Measurements from ENCODE around the gene APC. TPM values are rescaled to one million over a fixed set of nuclear protein-coding genes. Genes with fewer than 3 reads are reported as not detected.

Gene APC
- total and polyA plus RNA-seq, 2 donors (not counting 3 experiments of a cell fraction or from before 2014, with no cell fraction given), result 11.2 to 39.6 TPM

DNA sequence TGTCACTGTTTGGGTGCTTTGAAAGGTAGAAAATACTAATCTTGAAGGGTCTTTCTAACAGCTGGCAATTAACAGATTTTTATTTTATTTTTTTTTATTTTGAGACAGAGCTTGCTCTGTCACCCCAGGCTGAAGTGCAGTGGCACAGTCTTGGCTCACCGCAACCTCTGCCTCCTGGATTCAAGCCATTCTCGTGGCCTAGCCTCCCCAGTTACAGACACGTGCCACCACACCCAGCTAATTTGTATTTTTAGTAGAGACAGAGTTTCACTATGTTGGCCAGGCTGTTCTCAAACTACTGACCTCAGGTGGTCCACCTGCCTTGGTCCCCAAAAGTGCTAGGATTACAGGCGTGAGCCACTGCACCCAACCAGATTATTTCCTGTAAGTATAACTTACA is 12.8 kb upstream of the APC start:
- FAIRE-seq, result no peak
- no peak for TF ChIP-seq POLR2A (IDR thresholded peaks at IDR 0.05; ENCODE audit: low read depth, low read length)
- no peak for TF ChIP-seq GATA2 (IDR thresholded peaks at IDR 0.05; ENCODE audit: insufficient read depth, insufficient read length, low read depth, low read length)
- TF ChIP-seq FOS (IDR thresholded peaks at IDR 0.05; ENCODE audit: borderline replicate concordance, insufficient read depth, low read length), result no peak
- no peak for TF ChIP-seq MYC (IDR thresholded peaks at IDR 0.05; ENCODE audit: low read depth, low read length)
- TF ChIP-seq, protein P1, sequence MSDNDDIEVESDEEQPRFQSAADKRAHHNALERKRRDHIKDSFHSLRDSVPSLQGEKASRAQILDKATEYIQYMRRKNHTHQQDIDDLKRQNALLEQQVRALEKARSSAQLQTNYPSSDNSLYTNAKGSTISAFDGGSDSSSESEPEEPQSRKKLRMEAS (IDR thresholded peaks at IDR 0.05; ENCODE audit: insufficient read depth, insufficient read length), result no peak
- no peak for TF ChIP-seq POLR2AphosphoS5 (IDR thresholded peaks at IDR 0.05; ENCODE audit: insufficient read depth, low read depth, low read length)
- TF ChIP-seq EZH2 (IDR thresholded peaks at IDR 0.05; ENCODE audit: borderline replicate concordance, low read depth, low read length, severe bottlenecking), result no peak
- TF ChIP-seq JUN (IDR thresholded peaks at IDR 0.05; ENCODE audit: borderline replicate concordance, insufficient read depth, insufficient read length, low read depth), result no peak
- TF ChIP-seq, protein P2, sequence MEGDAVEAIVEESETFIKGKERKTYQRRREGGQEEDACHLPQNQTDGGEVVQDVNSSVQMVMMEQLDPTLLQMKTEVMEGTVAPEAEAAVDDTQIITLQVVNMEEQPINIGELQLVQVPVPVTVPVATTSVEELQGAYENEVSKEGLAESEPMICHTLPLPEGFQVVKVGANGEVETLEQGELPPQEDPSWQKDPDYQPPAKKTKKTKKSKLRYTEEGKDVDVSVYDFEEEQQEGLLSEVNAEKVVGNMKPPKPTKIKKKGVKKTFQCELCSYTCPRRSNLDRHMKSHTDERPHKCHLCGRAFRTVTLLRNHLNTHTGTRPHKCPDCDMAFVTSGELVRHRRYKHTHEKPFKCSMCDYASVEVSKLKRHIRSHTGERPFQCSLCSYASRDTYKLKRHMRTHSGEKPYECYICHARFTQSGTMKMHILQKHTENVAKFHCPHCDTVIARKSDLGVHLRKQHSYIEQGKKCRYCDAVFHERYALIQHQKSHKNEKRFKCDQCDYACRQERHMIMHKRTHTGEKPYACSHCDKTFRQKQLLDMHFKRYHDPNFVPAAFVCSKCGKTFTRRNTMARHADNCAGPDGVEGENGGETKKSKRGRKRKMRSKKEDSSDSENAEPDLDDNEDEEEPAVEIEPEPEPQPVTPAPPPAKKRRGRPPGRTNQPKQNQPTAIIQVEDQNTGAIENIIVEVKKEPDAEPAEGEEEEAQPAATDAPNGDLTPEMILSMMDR (IDR thresholded peaks at IDR 0.05; ENCODE audit: extremely low read depth in 1 of 2, insufficient read depth in 1 of 2, low read depth in 1 of 2, low read length in 2 of 2), result no peak
- CTCF ChIA-PET, result interaction anchor here (1.6 to 2.1 kb wide), 4 partner anchors 12 to 123 kb away, joined by 4 to 9 read pairs (median 6); partner anchors contain the start of gene APC
- no peaks in the 10 kb centered on the region for H4K20me1 ChIP-seq (replicated peaks; ENCODE audit: control insufficient read depth, extremely low read depth, insufficient read depth, low read length)
- peaks cover 17% of the 10 kb centered on the region for H3K79me2 ChIP-seq (ENCODE audit: control insufficient read depth, insufficient read depth, low read length)
- no peak for DNase-seq (ENCODE audit: low read depth, low spot score)
- no peaks in the 10 kb centered on the region for H3K9me1 ChIP-seq (replicated peaks; ENCODE audit: control insufficient read depth, extremely low read depth, insufficient read depth, low read length)
- H2AFZ ChIP-seq (ENCODE audit: low read depth, low read length), result no peak overlapping the region
- no peak overlapping the region for H3K4me3 ChIP-seq (replicated peaks in 1 of 3; ENCODE audit: insufficient read depth in 1 of 3, low read depth in 1 of 3, low read length in 3 of 3)
- POLR2A ChIA-PET, result no interaction called here
- no peak overlapping the region for H3K4me2 ChIP-seq (ENCODE audit: insufficient read depth, low read length)
- no TSS peak for BruUV-seq (replicated peaks)
- H3K4me1 ChIP-seq (ENCODE audit: control insufficient read depth, extremely low read depth, insufficient read depth, low read length), result no peaks in the 10 kb centered on the region
- H3K27me3 ChIP-seq (ENCODE audit: control insufficient read depth in 2 of 2, insufficient read depth in 2 of 2, low read length in 2 of 2), result no peaks in the 10 kb centered on the region
- H3K9ac ChIP-seq (replicated peaks; ENCODE audit: extremely low read depth, insufficient read depth, low read length), result no peak overlapping the region
- intact Hi-C loops (cut with micrococcal nuclease) (no loop called here), dilution Hi-C loops (cut with MboI; ENCODE audit: extremely low pct_ligation_motif_present, low sequenced_read_pairs) (no loop called here)
- no peaks in the 10 kb centered on the region for H3K9me3 ChIP-seq (replicated peaks; ENCODE audit: control insufficient read depth, insufficient read depth, low read length)
- no peaks in the 10 kb centered on the region for H3K36me3 ChIP-seq (ENCODE audit: control insufficient read depth in 2 of 2, extremely low read depth in 1 of 2, insufficient read depth in 2 of 2, low read length in 2 of 2)
- no peak overlapping the region for H3K27ac ChIP-seq (ENCODE audit: insufficient read depth, low read depth, low read length)

Data from endothelial cell of umbilical vein (primary cell).